Ectodermal cell (in vitro differentiated cells): ENCODE data around the gene SOD2.
A peak's percentile ranks its signal among the peaks of the same experiment; 100 is the strongest.
"Not testable (repeated sequence)": the region's sequence is repeated elsewhere in the genome, so short reads cannot be mapped to it uniquely, and the experiment has no call there.

ENCODE experiments used
- H3K27ac ChIP-seq: 2 replicates; pipeline ENCODE4 v1.7.0; 2013; ENCODE audit warnings: mild to moderate bottlenecking, low read depth, low read length; ENCODE audit not compliant: insufficient read depth, poor library complexity, severe bottlenecking
- H3K27me3 ChIP-seq: 2 replicates; pipeline ENCODE4 v1.7.0; 2013; ENCODE audit warnings: mild to moderate bottlenecking, low read length; ENCODE audit not compliant: insufficient read depth, control insufficient read depth, poor library complexity, severe bottlenecking
- H3K36me3 ChIP-seq: one replicate; pipeline ENCODE4 v1.7.0; 2013; ENCODE audit warnings: low read length; ENCODE audit not compliant: control insufficient read depth, insufficient read depth
- H3K4me1 ChIP-seq: one replicate; pipeline ENCODE4 v1.7.0; 2013; ENCODE audit warnings: low read length; ENCODE audit not compliant: control insufficient read depth, insufficient read depth
- H3K4me3 ChIP-seq: 2 replicates; pipeline ENCODE4 v1.7.0; 2013; ENCODE audit warnings: low read depth, low read length, control low read depth; ENCODE audit not compliant: insufficient read depth
- H3K9me3 ChIP-seq: 2 replicates; pipeline ENCODE4 v1.7.0; 2013; ENCODE audit warnings: mild to moderate bottlenecking, low read length, moderate library complexity; ENCODE audit not compliant: control insufficient read depth
- WGBS, 2 experiments: methylation state at CpG; one replicate each; pipeline ENCODE4 v1.1.7; 2013; ENCODE audit warnings: missing lambda C conversion rate in 2 of 2; 5-methylcytosine and 5-hydroxymethylcytosine counted together

The SOD2 gene

DNA sequence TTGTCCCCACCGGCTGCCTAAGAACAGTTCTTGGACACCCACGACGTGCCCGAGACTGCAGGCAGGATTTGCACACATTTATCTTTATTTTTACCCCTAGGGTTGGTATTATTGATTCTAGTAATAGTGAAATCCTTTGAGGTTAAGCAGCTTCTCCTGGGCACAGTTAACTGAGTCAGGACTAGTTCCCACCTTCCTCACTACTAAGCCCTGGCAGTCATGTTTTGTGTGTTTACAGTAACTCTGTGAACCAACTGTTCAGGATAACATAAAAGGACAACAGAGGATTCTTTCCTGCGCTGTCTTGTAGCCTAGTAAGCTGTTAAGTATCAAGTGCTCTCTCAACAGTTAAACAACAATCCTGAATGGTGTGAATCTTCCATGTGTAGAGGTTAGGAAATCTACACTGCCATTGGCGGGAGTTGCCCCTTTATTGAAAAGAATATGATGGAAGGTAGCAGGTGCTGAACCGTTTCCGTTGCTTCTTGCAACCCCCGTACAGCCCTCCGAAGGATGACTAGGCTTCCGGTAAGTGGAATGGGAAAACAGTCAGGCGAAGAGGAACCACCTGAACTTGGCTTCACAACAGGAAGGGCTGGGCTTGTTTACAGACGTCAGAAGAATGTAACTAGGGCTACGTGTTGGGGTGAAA lies 979 bp upstream of the SOD2 start:
- Histone ChIP-seq H3K27ac (peak overlapping the region; percentile 83), H3K27me3 (no peaks in the 10 kb centered on the region), H3K9me3 (no peaks in the 10 kb centered on the region), H3K36me3 (peaks cover 5% of the 10 kb centered on the region), H3K4me3 (peak overlapping the region; percentile 82), H3K4me1 (peaks cover 7% of the 10 kb centered on the region)
- 59 to 67% methylated on average over 11 to 13 of the region's 14 CpGs for WGBS, 2 experiments

DNA sequence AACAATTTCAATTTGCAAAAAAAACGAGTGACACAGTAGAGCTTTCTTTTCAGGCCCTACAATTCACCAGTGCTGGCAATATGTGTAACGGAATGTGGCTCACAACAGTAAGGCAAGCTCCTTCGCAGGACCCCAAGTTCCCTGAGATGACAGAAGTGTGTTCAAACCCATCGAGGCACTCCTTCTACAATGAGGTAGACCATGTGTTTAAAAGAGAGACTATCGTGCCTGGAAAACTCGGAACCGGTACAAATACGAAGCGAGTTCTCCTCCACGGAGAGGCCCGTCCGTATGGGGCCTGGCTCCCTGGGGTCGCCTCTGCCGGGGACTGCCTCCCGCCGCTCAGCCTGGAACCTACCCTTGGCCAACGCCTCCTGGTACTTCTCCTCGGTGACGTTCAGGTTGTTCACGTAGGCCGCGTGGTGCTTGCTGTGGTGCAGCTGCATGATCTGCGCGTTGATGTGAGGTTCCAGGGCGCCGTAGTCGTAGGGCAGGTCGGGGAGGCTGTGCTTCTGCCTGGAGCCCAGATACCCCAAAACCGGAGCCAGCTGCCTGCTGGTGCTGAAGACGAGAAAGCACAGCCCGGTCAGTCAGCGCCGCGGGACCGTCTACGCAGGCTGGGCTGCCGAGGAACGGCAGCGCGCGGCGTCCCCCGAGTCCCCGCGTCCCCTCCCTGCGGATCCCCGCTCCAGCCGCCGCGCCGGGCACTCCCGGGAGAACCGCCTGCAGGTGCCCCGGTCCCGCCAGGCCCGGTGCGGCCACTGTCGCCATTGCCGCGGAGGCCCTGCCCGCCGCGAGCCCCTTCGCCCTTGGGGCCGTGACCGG lies 526 bp downstream of the SOD2 start:
- Histone ChIP-seq H3K4me1 (peaks cover 7% of the 10 kb centered on the region), H3K27ac (peak overlapping the region; percentile 27)

DNA sequence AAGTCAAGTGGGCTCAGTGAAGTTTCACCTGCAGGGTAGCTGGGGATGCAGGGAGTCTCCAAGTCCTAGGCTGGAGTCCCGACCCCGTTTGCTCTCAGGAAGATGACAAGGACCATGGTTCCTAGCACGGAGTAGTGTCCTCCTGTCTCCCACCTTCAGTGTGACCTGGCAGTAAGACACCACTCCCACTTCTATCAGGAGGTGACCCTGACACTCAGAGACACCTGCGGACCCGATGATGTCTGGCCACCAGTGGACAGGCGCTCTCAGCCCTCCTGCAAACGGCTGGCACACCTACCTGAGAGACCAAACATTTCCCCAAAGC lies 1.1 kb downstream of the SOD2 start:
- Histone ChIP-seq H3K27me3 (no peaks in the 10 kb centered on the region), H3K4me1 (peaks cover 7% of the 10 kb centered on the region), H3K9me3 (no peaks in the 10 kb centered on the region), H3K27ac (no peak overlapping the region), H3K4me3 (peak overlapping the region; percentile 82), H3K36me3 (peaks cover 5% of the 10 kb centered on the region)
- 54 to 61% methylated on average over 7 of the region's 7 CpGs for WGBS, 2 experiments

More for the DNA sequence above, 526 bp downstream of the SOD2 start:
- H3K27me3 ChIP-seq, result no peaks in the 10 kb centered on the region
- 1 to 3% methylated on average over 66 of the region's 66 CpGs for WGBS, 2 experiments
- peak overlapping the region; percentile 82 for H3K4me3 ChIP-seq
- H3K36me3 ChIP-seq, result peaks cover 5% of the 10 kb centered on the region
- no peaks in the 10 kb centered on the region for H3K9me3 ChIP-seq

DNA sequence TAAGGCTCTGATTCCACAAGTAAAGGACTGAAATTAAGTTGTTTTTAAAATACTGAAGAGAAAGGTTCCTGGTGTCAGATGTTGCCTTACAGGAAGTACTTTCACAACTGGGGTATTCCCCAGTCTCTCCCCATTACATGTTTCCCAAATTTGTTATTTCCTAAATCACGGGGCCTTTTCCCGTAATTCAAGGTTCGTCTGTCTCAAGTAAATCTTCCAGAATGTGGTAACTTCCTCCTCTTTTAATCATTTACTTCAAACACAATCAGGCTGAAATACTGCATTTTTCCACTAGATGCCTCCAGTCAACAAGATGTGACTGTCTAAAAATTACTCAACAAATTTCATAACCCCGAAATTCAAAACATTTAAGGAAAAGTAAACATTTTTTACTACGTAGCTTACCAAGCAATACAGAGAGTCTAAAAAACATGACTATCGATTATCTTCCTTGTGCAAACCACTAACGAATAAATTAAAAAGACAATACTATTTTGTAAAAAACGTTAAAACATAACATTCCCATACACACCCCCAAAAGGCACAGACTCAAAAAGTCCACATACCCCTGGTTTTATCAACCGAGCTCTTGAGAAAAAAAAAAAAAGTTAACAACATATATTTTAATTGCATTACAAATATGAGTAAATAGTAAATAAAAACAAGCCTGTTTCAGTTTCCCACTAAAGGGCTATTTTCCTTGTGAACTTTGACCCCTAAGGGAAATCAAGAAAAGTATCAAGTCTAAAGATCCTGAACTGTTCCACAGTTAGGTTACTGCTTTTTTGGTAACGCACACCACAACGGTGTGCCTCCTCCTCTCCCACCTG lies 1.7 kb downstream of the SOD2 start:
- no peaks in the 10 kb centered on the region for H3K9me3 ChIP-seq
- peaks cover 5% of the 10 kb centered on the region for H3K36me3 ChIP-seq
- H3K4me1 ChIP-seq, result peaks cover 7% of the 10 kb centered on the region
- H3K4me3 ChIP-seq, result peak overlapping the region; percentile 82
- no peaks in the 10 kb centered on the region for H3K27me3 ChIP-seq
- 84 to 85% methylated on average over 9 of the region's 11 CpGs for WGBS, 2 experiments
- H3K27ac ChIP-seq, result no peak overlapping the region

DNA sequence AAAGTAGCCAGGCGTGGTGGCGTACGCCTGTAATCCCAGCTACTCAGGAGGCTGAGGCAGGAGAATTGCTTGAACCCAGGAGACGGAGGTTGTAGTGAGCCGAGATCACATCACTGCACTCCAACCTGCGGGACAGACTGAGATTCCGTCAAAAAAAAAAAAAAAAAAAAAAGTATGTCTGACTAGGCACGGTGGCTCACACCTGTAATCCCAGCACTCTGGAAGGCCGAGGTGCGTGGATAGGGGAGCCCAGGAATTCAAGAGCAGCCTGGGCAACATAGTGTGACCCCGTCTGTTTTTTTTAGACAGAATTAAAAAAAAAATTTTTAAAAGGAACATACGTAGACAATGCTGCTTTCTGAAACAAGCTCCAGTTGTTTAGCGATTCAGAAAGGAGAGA lies 2.9 kb downstream of the SOD2 start:
- not testable (repeated sequence) for H3K36me3 ChIP-seq, H3K4me1 ChIP-seq, H3K27me3 ChIP-seq, H3K9me3 ChIP-seq, H3K27ac ChIP-seq, H3K4me3 ChIP-seq
- WGBS, 2 experiments, result 93 to 97% methylated on average over 13 of the region's 13 CpGs

DNA sequence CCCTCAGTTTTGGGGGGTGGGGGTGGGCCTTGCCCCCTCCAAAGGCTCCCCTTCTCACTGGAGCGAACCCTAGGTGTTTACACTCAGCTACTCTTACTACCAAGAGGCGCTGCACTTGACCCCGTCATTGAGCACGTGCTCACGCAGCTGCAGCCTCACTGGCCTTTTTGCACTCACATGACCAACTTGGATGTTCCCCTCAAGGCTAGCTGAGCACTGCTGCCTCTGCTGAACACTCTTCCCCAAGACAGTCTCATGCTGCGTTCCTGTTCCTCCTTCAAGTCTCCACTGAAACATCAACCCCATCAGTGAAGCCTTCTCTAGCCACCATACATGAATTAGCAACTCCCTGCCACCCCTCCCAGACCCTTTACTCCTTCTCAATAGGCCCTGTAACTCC lies 4.0 kb downstream of the SOD2 start:
- peaks cover 7% of the 10 kb centered on the region for H3K4me1 ChIP-seq
- 91 to 98% methylated on average over 6 of the region's 6 CpGs for WGBS, 2 experiments
- H3K36me3 ChIP-seq, result peaks cover 10% of the 10 kb centered on the region
- H3K9me3 ChIP-seq, result no peaks in the 10 kb centered on the region
- H3K27me3 ChIP-seq, result no peaks in the 10 kb centered on the region
- no peak overlapping the region for H3K27ac ChIP-seq
- H3K4me3 ChIP-seq, result no peak overlapping the region

DNA sequence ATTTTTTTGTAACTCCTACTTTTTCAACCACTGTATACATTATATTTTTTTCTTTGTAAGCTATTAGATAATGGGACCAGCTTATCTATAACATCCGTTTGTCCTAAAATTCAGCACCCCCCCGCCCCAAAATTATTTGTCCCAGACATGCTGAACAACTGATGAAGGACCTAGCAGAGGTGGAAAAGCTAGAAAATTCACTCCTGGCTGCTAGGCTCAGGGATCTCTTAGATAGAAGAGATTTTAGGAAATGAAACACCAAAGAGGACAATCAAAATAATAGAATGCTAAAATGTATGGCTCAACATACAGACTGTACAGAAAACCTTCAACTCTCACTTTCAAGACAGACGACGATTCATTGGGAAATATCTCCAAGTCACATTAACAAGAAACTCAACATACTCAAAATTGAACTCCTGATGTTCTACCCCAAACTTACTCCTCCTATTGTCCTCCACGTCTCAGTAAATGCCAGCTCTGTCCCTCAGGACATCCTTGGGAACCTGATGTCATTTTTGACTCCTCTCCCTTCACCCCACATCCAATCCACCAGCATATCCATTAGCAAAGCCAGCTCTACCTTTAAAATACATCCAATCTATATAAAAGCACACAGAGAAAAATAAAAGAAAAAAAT lies 4.7 kb downstream of the SOD2 start:
- Histone ChIP-seq H3K4me3 (no peak overlapping the region), H3K27me3 (no peaks in the 10 kb centered on the region), H3K4me1 (peaks cover 7% of the 10 kb centered on the region), H3K9me3 (no peaks in the 10 kb centered on the region), H3K27ac (no peak overlapping the region), H3K36me3 (peaks cover 10% of the 10 kb centered on the region)
- 93 to 97% methylated on average over 4 to 5 of the region's 5 CpGs for WGBS, 2 experiments

DNA sequence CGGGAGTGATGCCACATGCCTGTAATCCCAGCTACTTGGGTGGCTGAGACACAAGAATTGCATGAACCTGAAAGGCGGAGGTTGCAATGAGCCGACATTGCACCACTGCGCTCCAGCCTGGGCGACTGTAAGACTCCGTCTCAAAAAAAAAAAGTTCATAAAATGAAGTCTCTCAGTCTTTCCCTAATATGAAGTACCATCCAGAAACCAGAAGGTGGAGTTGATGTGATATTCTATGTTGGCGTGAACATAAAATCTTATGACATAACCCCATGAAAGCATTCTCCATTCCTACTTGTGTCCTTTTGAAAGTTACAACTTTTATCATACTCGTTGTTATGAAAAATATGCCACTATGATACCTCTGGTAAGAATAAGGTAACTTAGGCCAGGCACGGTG lies 5.7 kb downstream of the SOD2 start:
- Histone ChIP-seq H3K4me1 (peaks cover 7% of the 10 kb centered on the region), H3K4me3 (no peak overlapping the region), H3K9me3 (no peaks in the 10 kb centered on the region), H3K27me3 (no peaks in the 10 kb centered on the region), H3K27ac (no peak overlapping the region), H3K36me3 (peaks cover 10% of the 10 kb centered on the region)
- 96 to 98% methylated on average over 9 of the region's 9 CpGs for WGBS, 2 experiments

DNA sequence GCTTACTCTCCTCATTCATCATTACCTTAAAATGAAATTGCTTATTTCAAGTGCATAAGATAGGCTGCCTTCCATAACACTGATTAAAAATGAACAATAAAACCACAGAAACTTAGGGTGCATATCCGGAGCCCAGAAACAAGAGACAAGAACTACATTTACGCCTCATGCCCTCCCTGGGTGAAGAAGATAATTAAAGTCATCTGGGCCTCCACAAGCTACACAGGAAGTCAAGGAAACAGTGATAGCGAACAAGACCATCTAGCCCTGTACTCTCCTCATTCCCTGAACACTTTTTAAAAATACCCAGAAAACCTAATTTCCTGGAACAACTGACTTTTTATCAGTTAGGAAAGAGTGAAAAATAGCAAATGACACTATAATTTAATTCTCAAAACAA lies 6.3 kb downstream of the SOD2 start:
- WGBS, 2 experiments, result 98 to 100% methylated on average over 3 of the region's 3 CpGs
- no peak overlapping the region for H3K27ac ChIP-seq
- H3K9me3 ChIP-seq, result no peaks in the 10 kb centered on the region
- H3K27me3 ChIP-seq, result no peaks in the 10 kb centered on the region
- peaks cover 10% of the 10 kb centered on the region for H3K36me3 ChIP-seq
- peaks cover 2% of the 10 kb centered on the region for H3K4me1 ChIP-seq
- no peak overlapping the region for H3K4me3 ChIP-seq

DNA sequence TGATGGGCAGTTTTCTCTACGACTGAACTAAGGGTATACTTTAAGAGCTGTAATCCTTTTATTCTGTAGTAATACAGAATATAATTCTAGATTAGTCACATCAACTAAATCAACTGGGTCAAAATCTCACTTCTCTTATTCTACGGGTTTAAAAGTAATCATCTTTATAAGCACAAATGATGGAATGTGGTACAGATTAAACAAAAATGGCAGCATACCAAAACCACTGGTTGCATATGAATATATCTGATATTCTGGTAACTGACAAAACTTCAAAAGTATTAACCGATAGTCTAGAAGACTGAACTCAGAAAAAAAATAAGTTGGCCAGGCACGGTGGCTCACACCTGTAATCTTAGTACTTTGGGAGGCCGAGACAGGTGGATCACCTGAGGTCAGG lies 7.0 kb downstream of the SOD2 start:
- Histone ChIP-seq H3K4me3 (no peak overlapping the region), H3K4me1 (no peaks in the 10 kb centered on the region), H3K27me3 (no peaks in the 10 kb centered on the region), H3K27ac (no peak overlapping the region), H3K36me3 (peaks cover 10% of the 10 kb centered on the region), H3K9me3 (no peaks in the 10 kb centered on the region)
- 59 to 74% methylated on average over 3 to 5 of the region's 5 CpGs for WGBS, 2 experiments
